Measurements from ENCODE around the gene SVIL. TPM values are rescaled to one million over a fixed set of nuclear protein-coding genes. Genes with fewer than 3 reads are reported as not detected.

Gene SVIL
- total and polyA plus RNA-seq, 2 experiments from 2014 or later, result 252 to 412 TPM

- TF ChIP-seq, protein P1, sequence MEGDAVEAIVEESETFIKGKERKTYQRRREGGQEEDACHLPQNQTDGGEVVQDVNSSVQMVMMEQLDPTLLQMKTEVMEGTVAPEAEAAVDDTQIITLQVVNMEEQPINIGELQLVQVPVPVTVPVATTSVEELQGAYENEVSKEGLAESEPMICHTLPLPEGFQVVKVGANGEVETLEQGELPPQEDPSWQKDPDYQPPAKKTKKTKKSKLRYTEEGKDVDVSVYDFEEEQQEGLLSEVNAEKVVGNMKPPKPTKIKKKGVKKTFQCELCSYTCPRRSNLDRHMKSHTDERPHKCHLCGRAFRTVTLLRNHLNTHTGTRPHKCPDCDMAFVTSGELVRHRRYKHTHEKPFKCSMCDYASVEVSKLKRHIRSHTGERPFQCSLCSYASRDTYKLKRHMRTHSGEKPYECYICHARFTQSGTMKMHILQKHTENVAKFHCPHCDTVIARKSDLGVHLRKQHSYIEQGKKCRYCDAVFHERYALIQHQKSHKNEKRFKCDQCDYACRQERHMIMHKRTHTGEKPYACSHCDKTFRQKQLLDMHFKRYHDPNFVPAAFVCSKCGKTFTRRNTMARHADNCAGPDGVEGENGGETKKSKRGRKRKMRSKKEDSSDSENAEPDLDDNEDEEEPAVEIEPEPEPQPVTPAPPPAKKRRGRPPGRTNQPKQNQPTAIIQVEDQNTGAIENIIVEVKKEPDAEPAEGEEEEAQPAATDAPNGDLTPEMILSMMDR (IDR thresholded peaks at IDR 0.05; ENCODE audit: low read depth, low read length), result no peak
- H3K9me3 ChIP-seq (ENCODE audit: low read depth), result no peaks in the 10 kb centered on the region
- H3K27me3 ChIP-seq, result no peaks in the 10 kb centered on the region
- peak in 1 of 2 donors; percentile 21 for DNase-seq (ENCODE audit: low read depth in 1 of 2, low spot score in 1 of 2)
- H3K27ac ChIP-seq, result no peak overlapping the region
- H3K4me3 ChIP-seq, result no peak overlapping the region
- no peaks in the 10 kb centered on the region for H3K4me1 ChIP-seq (ENCODE audit: low read depth)
- no peaks in the 10 kb centered on the region for H3K36me3 ChIP-seq
These were observed 204.7 kb downstream of the SVIL start for GRCh38 chr10:29430101-29430500.

GRCh38 chr10:29428486-29428885 lies 206.3 kb downstream of the SVIL start:
- no peak for DNase-seq (ENCODE audit: low read depth in 1 of 2, low spot score in 1 of 2)
- TF ChIP-seq, protein P1 (IDR thresholded peaks at IDR 0.05; ENCODE audit: low read depth, low read length), result no peak
- Histone ChIP-seq H3K36me3 (no peaks in the 10 kb centered on the region), H3K4me3 (no peak overlapping the region), H3K9me3 (ENCODE audit: low read depth) (no peaks in the 10 kb centered on the region), H3K27ac (no peak overlapping the region), H3K4me1 (ENCODE audit: low read depth) (no peaks in the 10 kb centered on the region), H3K27me3 (no peaks in the 10 kb centered on the region)

DNA sequence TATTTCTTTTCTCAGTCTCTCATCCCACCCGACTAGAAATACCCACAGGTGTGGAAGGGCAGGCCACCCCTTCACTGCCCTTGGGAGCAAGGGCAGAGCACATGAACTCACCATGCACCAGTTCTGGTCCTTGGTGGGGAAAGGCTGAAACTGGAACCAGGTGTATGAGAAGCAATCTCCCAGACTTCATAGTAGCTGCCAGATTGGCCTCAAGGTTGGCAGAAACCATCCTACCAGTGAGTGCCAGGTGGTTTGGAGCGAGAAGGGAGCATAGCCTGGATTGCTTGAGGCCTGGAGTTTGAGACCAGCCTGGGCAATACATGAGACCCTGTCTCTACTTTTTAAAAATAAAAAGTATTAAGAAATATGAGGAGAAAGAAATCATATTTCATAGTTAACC lies 207.1 kb downstream of the SVIL start:
- no peaks in the 10 kb centered on the region for H3K36me3 ChIP-seq
- no peak overlapping the region for H3K4me3 ChIP-seq

GRCh38 chr10:29426420-29426819 lies 208.4 kb downstream of the SVIL start:
- H3K4me3 ChIP-seq, result no peak overlapping the region
- no peaks in the 10 kb centered on the region for H3K27me3 ChIP-seq
- H3K27ac ChIP-seq, result no peak overlapping the region
- no peaks in the 10 kb centered on the region for H3K36me3 ChIP-seq
- no peak for DNase-seq (ENCODE audit: low read depth in 1 of 2, low spot score in 1 of 2)
- no peaks in the 10 kb centered on the region for H3K4me1 ChIP-seq (ENCODE audit: low read depth)
- TF ChIP-seq, protein P1 (IDR thresholded peaks at IDR 0.05; ENCODE audit: low read depth, low read length), result no peak
- H3K9me3 ChIP-seq (ENCODE audit: low read depth), result no peaks in the 10 kb centered on the region

More for the DNA sequence above, 207.1 kb downstream of the SVIL start:
- Histone ChIP-seq H3K27me3 (no peaks in the 10 kb centered on the region), H3K9me3 (ENCODE audit: low read depth) (no peaks in the 10 kb centered on the region), H3K4me1 (ENCODE audit: low read depth) (no peaks in the 10 kb centered on the region), H3K27ac (no peak overlapping the region)
- TF ChIP-seq, protein P1 (IDR thresholded peaks at IDR 0.05; ENCODE audit: low read depth, low read length), result no peak
- no peak for DNase-seq (ENCODE audit: low read depth in 1 of 2, low spot score in 1 of 2)

DNA sequence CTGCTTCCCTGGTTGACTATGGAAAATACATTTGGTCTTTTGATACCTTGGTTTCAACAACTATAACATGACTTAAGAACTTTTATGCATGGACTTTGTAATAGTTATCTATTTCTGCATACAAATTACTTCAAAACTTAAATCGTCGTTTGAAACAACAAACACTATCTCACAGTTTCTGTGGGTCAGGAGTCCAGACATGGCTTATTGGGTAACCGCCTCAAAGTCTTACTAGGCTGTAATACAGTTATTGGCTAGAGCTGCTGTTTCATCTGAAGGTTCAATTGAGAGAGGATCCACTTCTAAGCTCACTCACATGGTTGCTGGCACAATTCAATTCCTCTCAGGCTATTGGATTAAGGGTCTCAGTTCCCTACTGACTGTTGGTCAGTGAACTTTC lies 210.8 kb downstream of the SVIL start:
- TF ChIP-seq, protein P1 (IDR thresholded peaks at IDR 0.05; ENCODE audit: low read depth, low read length), result no peak
- Histone ChIP-seq H3K9me3 (ENCODE audit: low read depth) (no peaks in the 10 kb centered on the region), H3K4me3 (no peak overlapping the region), H3K27ac (no peak overlapping the region), H3K27me3 (no peaks in the 10 kb centered on the region), H3K4me1 (ENCODE audit: low read depth) (no peaks in the 10 kb centered on the region), H3K36me3 (no peaks in the 10 kb centered on the region)
- no peak for DNase-seq (ENCODE audit: low read depth in 1 of 2, low spot score in 1 of 2)

DNA sequence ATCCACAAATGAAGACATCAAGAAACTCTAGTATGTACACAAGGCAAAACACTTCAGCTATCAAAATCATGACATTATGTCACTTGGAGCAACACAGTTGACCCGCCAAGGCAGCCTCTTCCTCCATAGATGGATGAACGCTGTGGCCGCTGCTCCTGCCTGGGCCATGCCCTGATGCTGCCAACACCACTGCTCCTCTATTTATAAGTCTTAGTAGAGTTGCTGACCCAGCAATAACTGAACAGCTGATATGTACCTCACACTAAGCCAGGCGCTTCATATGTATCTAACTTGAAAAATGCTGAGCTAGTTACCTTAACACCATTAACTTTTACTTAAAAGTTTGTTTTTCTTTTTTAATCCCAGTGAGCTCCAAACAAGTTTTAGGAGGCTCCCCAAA lies 214.0 kb downstream of the SVIL start:
- H3K27ac ChIP-seq, result no peak overlapping the region
- no peak overlapping the region for H3K4me3 ChIP-seq
- TF ChIP-seq, protein P1 (IDR thresholded peaks at IDR 0.05; ENCODE audit: low read depth, low read length), result no peak
- peaks cover 3% of the 10 kb centered on the region for H3K36me3 ChIP-seq
- no peaks in the 10 kb centered on the region for H3K4me1 ChIP-seq (ENCODE audit: low read depth)
- no peak for DNase-seq (ENCODE audit: low read depth in 1 of 2, low spot score in 1 of 2)
- no peaks in the 10 kb centered on the region for H3K27me3 ChIP-seq
- H3K9me3 ChIP-seq (ENCODE audit: low read depth), result no peaks in the 10 kb centered on the region
